Femur (tissue), 1 donor: ENCODE measurements around the gene SHH.

ENCODE experiments used
- DNase-seq: peaks from one replicate; pipeline ENCODE4 v3.0.0-alpha.2; 2017

SHH gene

DNA sequence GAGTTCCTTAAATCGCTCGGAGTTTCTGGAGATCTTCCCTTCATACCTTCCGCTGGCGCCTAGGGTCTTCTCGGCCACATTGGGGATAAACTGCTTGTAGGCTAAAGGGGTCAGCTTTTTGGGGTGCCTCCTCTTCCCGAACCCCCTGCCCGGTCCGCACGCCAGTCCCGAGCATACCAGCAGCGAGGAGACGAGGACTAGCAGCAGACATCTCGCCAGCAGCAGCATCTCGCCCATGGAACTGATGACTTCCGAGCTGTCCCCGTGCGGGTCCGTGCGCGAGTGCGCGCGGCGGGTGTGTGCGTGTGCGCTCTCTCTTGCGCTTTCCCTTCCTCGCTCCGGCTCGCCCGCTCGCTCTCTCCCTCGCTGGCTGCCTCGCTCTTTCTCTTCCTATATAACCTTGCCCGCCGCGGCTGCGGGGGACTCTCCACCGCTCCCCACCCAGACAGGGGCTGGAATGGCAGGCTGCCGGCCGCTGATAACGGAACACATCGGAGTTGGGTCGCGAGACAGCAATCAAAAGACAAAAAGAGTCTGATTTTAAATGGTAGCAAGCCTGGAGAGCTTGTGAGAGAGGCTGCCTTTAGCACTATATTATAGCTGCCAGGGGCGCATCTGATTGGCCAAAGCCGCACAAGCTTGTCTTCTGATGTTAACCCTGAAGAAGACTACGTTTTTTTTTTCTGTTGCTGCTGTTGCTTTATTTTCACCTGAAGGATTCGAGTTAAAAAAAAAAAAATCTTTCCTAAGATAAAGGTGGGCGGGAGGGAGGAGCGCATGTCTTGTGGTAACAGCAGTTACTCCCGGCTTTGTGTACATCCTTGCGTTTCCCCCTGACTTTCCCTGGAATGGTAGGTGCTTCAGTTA, at the start of gene SHH:
TSS of gene SHH (minus strand) at position 569 of the 867 bp plus-strand sequence. CDS start at position 228, 341 bp downstream.
- no peak for DNase-seq

DNA sequence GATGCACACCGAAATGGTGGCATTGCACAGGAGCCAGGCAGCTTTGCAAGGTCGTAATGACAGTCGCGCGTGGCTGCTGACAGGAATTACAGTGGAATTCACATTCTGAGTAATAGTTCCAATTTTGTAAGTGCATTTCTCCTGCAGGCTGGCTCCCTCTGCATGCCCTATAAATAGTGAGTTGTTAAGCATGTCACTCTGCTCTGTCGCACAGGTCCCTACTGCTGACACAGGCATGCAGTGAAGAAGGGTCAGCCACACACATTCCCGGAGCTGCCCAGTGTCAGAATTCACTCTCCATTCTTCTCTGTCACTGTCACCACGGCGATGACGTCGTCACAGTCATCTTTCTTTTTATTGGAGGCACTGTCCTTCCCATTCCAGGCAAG, 49.2 kb upstream of the SHH start:
- no peak for DNase-seq

DNA sequence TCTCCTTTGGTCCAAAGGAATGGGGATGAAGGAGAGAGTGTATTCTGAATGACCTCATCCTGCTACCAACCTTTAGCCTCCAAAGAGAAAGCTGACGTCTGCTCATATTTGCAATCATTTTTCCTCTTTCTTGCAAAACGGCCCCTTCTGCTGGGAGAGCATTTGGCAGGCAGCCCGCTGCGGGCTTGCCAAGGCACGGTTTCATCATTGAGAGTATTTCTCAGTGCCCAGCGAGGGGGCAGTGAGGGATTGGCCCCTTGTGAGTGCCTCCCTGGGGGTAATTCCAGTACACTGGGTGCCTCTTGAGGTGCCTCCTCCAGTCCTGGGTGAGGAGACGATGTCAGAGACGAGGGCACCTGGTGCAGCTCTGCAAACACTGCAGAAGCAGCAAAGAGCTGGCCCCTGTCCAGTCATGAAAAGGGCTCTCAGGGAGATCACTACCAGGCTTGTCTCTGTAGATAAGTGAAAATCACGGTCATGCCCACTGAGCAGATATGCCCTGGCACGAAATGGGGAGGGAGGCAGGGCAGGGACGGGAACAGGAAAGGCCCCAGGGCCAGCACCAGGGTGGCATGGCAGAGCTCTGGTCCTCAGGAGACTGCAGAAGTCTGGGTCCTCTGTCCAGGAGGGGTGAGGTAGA, 48.7 kb upstream of the SHH start:
- DNase-seq = no peak

DNA sequence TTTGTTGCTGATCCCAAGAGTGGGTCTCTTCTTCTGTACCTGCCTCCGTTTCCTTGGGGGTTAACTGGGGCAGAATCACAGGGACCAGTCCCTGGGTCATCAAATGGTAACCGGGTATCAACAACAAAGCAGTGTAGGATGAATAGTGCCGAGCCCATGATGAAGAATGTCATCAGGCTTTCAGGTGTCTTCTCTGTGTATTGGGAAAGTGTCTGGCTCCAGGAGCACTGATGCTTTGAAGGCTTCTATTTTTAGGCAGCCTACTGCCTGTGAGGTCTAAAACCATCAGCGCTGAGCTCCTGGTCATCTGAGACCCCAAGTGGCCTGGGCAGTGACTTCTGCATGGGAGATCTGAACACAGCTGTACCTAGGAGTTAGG, 48.2 kb upstream of the SHH start:
- no peak for DNase-seq

DNA sequence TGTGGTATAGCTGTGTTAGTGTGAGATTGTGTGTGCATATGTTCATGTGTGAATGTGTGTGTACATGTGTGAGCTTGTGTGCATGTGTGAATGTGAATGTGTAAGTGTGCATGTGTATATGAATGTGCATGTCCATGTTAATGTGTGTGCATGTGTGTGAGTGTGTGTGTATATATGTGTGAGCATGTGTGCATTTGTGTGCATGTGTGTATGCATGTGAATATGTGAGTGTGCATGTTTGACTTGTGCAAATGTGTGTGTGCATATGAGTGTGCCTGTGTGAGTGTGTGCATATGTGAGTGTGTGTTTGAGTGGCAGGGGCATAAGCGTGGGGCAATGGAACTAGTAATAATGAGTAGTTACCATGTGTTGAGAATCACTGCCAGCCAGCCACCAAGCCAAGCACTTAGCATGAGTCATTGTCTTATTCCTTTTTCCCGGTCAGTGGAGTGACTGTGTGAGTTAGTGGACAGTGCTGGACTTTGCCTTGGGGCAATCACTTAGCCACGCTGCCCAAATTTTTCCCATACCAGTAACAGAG, 46.3 kb upstream of the SHH start:
- no peak for DNase-seq

DNA sequence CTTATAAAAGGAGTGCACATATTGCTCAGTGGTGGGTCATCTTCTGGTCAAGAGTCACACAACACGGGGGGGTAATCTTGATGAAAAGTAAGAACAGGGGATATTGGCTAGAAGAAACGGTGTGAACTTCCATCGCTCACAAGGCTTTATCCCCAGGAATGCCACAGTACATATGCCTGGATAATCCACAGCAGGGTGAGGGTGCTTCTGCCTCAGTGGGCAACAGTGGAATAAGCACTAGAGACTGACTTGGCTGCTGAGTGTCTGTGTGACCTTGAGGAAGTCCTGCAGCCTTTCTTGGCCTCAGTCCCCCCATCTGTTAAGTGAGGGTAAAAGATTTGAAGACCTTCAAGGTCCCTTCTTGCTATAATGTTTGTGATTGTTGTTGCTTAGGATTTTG, 44.9 kb upstream of the SHH start:
- DNase-seq = no peak

DNA sequence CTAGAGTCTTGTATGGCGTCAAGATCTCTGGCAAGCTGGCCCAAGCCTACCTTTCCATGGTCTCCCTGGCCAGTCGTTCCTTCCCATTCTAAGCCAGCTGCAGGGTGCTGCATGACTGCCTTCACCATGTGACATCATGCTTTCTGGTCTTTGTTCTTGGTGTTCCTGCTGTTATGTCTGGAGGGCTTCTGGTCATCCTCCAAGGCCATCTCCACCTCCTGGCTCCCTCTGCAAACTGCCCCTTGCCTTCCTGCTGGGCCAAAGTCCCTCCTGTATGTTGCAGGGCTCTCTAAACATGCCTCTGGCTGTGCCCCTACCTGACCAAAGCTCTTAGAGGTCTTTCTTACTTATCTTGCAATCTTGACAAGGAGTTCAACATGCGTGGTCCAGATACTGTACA, 44.4 kb upstream of the SHH start:
- no peak for DNase-seq

DNA sequence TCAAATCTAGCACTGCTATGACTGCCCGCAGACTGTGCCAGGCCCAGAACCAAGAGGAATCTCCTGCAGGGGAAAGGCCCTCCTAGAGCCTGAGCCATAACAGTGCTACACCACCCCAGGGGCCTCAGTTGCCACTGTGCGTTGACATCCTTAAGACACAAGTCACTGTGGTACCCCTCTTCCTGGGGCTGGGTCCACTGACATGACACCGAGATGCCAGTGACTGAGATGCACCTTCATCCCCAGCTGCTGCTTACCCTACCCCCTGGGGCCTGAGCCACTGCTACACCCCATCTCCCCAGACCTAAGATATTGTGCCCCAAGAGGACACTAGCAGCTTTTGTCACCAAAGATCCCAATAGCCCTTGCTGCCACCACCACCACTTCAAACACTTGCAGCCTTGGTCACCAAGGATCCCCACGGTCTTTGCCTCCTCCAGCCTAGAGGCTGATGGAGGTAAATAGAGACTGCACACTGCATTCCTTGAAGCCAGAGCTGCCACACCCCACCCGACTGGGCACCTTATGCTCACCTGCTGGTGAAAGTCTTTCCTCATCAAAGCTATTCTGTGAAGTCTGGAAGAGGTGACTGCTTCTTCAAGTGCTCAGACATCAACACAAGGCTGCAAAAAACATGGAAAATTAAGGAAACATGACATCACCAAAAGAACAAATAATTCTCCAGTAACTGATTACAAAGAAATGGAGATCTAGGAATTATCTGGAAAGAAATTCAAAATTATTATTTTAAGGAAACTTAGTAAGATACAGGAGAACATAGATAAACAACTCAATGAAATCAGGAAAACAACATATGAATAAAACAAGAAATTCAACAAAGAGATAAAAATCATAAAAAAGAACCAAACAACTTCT, 40.4 kb upstream of the SHH start:
- no peak for DNase-seq

DNA sequence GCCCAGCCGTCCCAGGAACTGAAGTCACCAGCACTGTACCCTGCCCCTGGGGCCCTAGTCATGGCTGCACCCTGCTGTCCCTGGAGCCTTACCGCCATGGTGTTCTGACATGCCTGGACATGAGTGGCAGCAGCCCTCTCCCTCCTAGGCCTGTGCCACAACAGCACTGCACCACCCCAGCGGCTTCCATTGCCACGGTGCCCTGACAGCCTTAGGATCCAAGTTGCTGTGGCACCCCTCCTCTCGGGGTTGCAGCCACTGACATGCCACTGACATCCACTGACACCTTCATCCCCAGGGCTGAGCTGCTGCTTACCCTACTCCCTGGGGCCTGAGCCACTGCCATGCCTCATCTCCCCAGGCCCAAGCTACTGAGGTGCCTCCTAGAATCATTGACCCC, 39.6 kb upstream of the SHH start:
- no peak for DNase-seq

DNA sequence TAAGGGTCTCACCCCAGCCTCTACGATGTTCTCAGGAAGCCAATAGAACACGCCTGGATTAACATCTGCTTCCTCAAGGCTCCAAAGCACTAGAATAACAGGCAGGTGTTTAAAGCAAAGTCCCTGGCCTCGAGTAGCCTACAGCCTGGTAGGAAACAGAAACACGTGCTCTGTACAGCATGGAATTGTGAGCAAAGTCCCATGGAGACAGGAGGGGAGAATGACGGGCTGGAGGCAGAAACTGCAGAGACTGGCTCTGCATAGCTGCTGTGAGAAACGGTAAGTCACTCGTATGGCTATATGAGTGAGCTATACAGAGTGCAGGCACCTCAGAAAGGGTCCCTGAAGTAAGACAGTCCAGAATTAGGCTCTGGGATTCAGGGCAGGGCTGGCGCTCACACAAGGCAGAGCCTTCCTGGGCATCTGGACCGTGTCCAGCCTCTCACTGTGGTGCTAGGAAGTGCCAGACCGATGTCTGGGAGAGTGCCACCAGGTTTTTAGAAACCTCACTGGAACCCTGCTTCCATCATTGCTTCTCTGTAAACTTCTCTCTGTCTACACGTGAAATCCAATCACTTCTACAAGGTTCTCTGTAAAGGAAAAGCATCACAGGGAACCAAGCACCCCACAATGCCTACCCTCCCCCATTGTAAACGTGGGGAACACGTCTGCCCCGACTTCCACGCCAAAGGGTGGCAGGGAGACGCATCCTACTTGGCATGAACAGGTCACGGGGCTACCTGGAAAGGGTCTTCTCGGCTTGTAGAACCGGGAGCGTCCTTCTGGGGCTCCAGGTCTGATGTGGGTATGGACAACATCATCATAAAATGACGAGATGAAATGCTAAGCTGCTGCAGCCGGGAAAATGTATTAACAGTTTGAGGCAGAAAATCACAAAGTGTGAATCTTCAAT, 38.8 kb upstream of the SHH start:
- no peak for DNase-seq

DNA sequence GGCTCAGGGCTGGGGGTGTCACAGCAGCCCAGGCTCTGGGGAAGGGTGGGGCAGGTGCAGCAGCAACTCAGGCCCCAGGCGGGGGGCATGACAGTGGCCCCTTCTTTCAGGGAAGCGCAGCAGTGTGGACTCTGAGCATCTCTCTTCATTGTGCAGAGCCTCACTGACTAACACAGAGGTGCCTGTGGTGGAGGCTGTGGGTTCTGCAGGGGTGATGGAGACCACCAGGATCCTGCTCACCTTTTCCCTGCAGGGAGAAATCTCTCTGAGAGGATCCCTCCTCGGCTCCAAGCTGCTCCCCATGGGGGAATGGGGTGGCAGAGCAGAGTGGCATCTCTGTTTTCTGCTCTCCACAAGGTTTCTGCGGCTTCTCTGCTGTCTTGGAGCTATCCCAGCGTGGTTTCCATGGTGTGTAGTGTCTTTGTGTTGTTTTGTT, 37.8 kb upstream of the SHH start:
- DNase-seq = no peak

DNA sequence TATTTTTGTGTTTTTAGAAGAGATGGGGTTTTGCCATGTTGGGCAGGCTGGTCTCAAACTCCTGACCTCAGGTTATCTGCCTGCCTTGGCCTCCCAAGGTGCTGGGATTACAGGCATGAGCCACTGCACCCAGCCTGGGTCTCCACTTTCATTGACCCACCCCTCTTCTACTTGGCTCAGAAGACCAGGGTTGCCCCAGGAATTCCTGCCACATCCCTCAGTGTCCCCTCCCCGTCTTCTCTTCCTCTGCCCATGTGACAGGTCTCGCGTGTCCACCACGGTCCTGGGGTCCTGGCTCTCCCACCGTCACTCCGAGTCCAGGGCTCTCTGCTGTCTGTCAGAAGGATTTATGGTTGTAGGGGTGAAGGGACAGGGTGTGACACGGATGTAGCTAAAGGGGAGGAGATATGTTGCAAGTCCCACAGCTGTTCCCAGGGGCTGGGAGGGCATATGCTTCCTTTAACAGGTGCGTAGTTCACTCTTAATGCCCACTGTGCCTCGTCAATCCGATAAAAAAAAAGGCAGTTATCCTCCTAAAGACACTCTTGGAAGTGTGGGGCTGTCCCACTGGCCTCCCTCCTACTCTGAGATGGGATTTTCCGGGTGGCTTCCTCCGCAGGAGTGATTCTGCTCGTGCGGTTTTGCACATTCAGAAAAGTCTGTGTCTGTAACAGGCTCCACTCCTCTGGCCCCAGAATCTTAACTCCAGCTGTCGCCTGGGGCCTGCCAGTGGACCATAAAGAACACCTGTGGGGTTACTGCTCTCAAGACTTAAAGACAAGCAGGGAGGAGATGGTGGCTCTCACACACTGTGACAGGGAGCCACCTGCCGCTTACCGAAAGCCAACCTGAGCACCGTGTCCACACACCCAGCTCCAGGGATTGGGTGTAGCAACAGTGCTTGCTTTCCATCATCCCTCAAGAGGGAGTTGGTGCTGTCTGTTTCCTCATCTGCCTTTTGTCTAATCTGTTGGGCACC, 36.7 kb upstream of the SHH start:
- no peak for DNase-seq

DNA sequence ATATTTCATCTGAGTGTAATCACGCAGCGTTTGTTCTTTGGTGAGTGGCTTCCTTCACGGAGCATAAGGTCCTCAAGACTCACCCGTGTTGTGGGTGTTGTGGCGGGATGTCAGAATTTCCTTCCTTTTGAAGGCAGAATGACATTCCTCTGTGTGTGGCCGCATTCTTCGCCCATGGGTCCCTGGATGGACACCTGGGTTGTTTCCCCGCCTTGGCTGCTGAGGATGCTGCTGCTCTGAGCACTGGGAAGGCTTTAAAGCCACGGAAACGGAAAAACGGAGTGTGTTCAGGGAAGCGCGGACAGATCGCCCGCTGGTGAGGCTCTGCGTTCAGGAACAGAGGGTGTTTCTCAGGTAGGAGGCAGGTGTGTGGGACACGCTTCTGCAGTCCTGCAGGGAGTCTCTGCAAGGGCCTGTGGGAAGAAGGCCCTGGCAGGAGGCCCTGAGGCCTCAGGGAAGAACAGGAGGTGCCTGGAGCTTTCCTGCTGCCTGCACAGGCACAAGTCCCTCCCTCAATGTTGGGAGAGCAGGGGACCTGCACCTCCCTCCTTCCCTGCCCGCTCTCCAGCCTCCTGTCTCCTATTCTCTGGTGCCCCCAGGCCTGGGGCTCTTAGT, 35.7 kb upstream of the SHH start:
- DNase-seq = no peak

DNA sequence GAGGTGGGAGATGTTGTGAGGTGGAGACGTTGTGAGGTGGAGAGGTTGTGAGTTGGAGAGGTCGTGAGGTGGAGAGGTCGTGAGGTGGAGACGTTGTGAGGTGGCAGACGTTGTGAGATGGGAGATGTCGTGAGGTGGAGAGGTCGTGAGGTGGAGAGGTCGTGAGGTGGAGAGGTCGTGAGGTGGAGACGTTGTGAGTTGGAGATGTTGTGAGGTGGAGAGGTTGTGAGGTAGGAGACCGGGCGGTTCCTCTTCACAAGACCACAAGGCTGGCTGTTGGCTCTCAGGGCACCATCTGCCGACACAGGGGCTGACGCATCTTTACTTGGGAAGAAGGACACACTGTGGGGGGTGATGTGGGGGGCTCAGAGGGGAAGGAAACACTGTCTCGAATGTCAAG, 34.7 kb upstream of the SHH start:
- no peak for DNase-seq

DNA sequence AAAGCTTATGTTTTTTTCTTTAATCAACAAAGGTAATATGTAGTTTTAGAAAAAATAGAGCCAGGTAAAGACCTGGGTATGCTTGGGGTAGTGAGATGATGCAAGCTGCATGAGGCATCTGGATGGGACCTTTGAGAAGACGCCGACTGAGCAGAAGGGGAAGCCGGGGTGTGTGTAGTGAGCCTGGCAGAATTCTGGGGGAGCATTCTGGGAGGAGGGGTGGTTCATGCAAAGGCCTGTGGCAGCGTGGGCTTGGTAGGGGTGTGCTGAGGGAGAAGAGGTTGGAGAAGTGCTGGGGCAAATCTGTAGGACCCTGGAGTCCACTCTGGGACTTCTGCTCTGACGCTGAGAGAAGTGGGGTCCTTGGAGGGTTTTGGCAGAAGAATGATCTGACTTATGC, 33.9 kb upstream of the SHH start:
- no peak for DNase-seq

DNA sequence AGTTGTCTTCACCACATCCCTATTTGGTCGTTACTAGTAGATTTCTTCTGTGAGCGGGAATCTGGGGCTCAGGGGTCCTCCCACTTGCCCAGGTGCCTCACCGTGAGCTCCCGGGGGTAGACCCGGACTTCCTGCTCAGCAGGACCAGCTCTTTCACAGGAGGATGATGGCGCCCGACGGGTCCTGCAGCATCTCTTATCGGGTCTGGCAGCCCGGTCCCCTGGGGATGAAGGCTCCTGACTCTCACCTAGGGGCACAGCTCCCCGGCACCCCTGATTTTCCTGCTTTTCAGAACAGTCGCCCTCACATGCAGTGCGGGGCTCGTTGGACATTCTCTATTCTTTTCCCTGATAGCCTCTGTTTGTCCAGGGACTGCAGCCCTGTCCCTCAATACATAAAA, 33.0 kb upstream of the SHH start:
- DNase-seq = no peak

DNA sequence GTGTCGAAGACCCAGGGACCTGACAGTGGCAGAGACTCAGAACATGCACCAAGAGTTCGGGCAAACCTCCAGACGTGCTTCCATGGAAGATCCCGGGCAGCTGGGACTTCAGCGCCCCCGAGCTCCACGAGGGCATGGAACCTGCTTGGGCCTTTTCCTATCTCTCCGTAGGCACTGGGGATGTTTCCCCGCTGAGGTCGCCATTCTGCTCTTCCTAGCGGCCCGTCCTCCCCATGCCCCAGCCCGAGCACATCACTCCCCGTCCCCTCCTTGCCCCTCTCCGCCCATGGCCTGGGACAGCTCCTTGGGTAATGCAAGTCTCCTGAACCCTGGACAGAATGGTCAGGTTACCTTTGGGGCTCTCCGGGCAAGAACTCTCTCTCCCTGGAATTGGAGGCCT, 32.3 kb upstream of the SHH start:
- DNase-seq = no peak

DNA sequence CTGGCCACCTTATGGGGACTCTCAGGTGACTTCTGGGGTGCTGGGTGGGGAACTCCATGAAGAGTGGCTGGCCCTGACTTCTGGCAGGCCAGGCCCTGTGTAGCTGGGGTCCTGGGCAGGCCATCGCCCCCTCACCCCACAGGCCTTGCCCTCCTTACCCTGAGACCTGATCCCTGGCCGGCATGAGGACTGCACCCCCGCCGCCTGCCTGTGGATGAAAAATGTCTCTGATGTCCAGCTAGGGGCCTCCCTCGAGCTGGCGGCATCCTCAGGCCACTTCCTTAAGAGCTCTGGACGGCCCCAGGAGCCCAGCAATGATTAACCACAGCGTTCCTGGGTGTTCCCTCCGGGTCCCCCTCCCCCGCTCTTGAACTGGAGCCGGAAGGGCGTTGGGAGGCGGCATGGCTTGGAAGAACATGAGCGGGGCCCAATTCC, 31.8 kb upstream of the SHH start:
- DNase-seq = no peak

DNA sequence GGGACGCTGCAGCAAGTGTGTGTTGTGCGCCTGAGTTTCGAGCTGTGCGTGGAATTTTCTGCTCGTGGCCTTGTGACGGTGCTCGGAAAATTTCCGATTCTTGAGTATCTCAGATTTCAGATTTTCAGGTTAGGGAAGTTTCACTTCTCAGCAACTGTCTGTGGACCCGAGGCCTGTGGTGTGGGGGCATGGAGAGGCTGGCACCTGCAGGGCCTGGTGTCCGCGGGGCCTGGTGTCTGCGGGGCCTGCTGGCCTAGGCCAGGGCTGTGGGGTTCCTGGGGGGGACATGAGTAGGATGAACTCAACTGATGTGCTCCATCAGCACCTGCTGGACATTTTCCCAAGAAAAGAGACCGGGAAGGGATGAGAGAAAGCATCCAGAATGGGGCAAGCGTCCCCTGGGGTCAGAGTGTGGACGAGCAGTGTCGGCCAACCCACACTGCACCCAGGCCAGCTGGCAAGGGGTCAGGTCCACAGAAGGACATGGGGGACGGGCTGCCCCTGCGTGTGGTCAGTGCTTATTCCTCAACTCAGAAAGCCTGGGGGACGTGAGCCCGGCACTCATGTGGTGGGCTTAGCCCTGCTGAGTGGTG, 31.3 kb upstream of the SHH start:
- DNase-seq = no peak
